ENCODE data around the gene CHMP6.

The CHMP6 gene

GRCh38 chr17:81046132-81046769, 54.6 kb downstream of the CHMP6 start:
- no peak for DNase-seq

GRCh38 chr17:81046770-81047359, 55.2 kb downstream of the CHMP6 start:
- no peak for DNase-seq

- DNase-seq = no peak
Observed at GRCh38 chr17:81048827-81049371, 57.3 kb downstream of the CHMP6 start.

GRCh38 chr17:81049372-81049911, 57.8 kb downstream of the CHMP6 start:
- no peak for DNase-seq
